Urinary bladder (tissue), 4 donors: Measurements from ENCODE around the gene RREB1. TPM values are rescaled to one million over a fixed set of nuclear protein-coding genes. Genes with fewer than 3 reads are reported as not detected.

Experiments used
- DNase-seq: peaks from one replicate; pipeline ENCODE4 v3.0.0-alpha.2; 2015; ENCODE audit errors: extremely low spot score
- H3K27ac ChIP-seq: one replicate; pipeline ENCODE4 v1.5.1; 2013; ENCODE audit warnings: low read depth, mild to moderate bottlenecking, moderate library complexity
- H3K36me3 ChIP-seq: one replicate; pipeline ENCODE4 v1.6.1; 2013; ENCODE audit warnings: mild to moderate bottlenecking, moderate library complexity; ENCODE audit not compliant: insufficient read depth
- H3K4me1 ChIP-seq: one replicate; pipeline ENCODE4 v1.6.1; 2013; ENCODE audit warnings: mild to moderate bottlenecking, moderate library complexity; ENCODE audit not compliant: insufficient read depth
- H3K4me3 ChIP-seq: one replicate; pipeline ENCODE4 v1.5.1; 2013; ENCODE audit warnings: low read depth, low read length
- WGBS: extraction: QIAGEN DNeasy Blood & Tissue Kit; methylation state at CpG from one replicate; pipeline ENCODE4 v1.1.7; 2013; 5-methylcytosine and 5-hydroxymethylcytosine counted together
- polyA plus RNA-seq: library from polyadenylated mRNA; stranded (reverse); fragments of 200-250 nt; gene quantifications from one replicate; pipeline ENCODE4 v1.2.3, GENCODE V29; 2013
- total RNA-seq: library from RNA; depleted of rRNA; stranded (reverse); fragments of >200 nt; gene quantifications from one replicate; pipeline ENCODE4 v1.2.3, GENCODE V29; 2014
- donor health status: healthy with polysubstance abuse.
- donor health status: healthy.

Gene RREB1
- total and polyA plus RNA-seq, 2 donors, result 10.8 to 25.9 TPM

DNA sequence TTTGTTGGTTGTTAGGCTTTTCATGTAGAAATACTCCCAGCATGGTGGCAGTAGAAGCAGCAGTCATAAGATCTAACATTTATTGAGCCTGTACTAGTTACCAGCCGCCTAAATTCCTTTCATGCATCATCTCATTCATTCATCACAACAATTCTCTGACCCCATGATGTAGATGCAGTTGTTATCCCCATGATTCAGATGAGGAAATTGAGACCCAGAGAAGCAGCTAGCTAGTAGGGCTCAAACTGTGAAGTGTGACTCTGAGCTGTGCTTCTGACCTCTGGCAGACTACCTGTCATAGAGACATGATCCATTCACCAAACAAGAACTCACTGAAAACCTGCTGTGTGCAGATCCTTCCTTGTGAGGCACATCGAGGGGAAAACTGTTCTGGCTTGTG is 16.9 kb downstream of the RREB1 start:
- Histone ChIP-seq H3K27ac (no peak overlapping the region), H3K4me3 (no peak overlapping the region), H3K4me1 (no peaks in the 10 kb centered on the region), H3K36me3 (no peaks in the 10 kb centered on the region)
- no peak for DNase-seq
- 47% methylated on average over 2 of the region's 2 CpGs for WGBS

DNA sequence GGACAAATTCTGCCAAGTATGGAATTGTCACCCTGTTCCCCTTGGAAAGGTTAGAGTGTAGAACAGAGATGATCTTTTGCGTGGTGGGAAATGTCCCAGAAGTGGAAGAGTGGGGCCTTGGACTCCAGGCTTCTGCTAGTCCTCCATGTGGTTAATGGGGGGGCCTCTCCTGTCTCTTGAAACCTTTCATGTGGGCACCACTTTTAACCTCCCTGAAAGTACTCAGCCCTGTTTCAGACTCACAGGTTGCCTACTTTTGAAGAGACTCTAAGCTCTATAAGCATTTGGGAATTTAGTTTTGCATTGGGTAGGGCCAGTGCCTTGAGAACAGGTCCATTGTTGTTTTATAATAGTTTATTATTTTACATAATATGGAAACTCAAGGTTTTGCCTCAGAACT is 17.5 kb downstream of the RREB1 start:
- H3K4me1 ChIP-seq, result no peaks in the 10 kb centered on the region
- no peaks in the 10 kb centered on the region for H3K36me3 ChIP-seq
- 100% methylated on average over 1 of the region's 1 CpG for WGBS
- DNase-seq, result no peak
- no peak overlapping the region for H3K27ac ChIP-seq
- no peak overlapping the region for H3K4me3 ChIP-seq

DNA sequence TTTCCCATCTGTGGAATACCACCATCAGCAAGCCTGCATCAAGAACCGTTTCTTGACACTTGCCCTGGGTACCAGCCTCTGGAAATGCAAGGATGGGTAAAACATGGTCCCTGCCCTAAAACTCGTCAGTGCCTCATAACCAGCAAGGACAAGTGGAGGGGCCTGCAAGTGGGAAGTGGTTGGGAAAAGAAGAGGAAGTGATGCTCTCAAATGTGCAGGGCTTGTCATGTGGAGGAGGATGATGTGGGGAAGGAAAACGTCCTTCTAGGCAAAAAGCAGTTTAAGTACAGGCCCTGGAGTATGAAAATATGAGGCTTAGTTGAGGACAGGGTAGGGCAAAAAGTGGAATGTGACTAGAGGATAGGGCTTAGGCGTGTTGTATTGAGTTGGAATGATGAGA is 19.0 kb downstream of the RREB1 start:
- no peak overlapping the region for H3K4me3 ChIP-seq
- no peaks in the 10 kb centered on the region for H3K4me1 ChIP-seq
- H3K36me3 ChIP-seq, result no peaks in the 10 kb centered on the region
- H3K27ac ChIP-seq, result no peak overlapping the region
- WGBS, result 77% methylated on average over 4 of the region's 4 CpGs
- DNase-seq, result no peak

DNA sequence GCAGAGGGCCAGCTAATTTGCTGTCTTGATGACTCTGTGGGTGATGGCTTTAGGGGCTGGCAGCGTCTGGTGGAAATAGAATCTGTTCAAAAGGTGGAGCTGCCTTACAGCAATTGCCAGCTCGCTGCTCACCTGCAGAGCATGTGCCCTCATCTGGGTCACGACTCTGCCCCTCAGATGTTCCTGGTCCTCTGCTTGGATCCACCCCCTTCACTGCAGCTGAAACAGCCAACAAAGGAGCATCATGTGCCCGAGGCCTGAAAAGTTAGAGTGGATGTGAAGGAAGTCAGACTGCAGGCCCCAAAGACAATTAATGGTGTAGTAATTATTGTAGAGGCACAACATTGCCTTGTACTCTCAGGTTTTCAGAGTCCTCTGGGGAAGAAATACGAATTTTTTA is 19.9 kb downstream of the RREB1 start:
- WGBS, result 78% methylated on average over 5 of the region's 5 CpGs
- Histone ChIP-seq H3K4me1 (no peaks in the 10 kb centered on the region), H3K27ac (no peak overlapping the region), H3K4me3 (no peak overlapping the region), H3K36me3 (no peaks in the 10 kb centered on the region)
- DNase-seq, result no peak

DNA sequence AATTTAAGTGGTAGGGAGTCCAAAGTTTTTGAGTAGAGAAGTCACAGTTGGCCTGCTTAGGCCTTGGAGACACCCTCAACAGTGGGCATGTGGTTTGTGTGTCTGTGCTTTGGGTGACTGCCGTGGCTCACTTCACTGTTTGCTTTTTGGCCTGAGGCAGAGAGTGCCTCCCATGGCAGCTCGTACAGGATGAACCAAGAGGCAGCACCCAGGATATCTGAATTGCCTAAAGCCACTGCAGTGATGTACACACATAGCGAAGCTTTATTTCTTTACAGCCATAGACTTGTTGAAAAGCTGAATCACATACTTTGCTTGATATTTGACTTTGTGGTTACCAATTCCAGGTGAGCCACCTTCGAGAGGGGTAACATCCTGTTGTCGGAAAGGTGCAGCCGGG is 21.6 kb downstream of the RREB1 start:
- H3K27ac ChIP-seq, result no peak overlapping the region
- no peak for DNase-seq
- no peaks in the 10 kb centered on the region for H3K36me3 ChIP-seq
- no peak overlapping the region for H3K4me3 ChIP-seq
- WGBS, result 78% methylated on average over 6 of the region's 6 CpGs
- H3K4me1 ChIP-seq, result no peaks in the 10 kb centered on the region

DNA sequence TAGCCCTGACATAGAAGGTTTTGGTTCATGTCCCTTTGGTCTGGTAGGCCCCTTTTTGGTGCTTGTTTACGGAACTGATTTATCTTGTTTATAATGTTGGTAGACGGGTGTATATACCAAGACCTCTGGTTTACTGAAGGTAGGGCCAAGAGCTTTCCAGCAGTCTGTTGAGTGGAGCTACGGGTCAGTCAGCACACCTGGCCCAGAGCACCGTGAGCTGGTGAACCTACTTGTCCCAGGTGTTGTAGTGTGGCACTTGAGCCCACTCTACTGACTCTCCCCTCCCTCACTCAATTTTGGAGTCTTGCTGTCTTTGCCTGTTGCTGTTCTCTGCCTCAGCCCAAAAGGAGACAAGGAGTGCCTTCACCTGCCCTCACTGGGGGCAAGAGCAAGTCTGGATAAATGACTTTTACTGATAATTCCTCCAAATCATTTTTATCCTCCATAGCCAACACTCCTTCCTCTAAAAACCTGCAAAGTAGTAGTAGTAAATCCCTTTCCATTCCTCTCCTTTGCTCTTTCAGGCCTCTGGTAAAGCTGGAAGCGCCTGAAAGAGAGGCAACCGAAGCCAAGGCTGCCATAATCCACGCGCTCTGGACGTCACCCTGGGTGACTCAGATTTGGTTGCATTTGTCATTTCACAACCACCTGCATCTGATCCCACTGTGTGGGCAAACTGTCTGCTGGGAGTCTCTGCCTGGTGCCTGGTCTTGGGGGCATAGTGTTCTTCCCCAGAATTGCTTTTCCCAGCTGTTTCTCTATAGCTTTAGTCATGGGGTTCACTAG is 22.2 kb downstream of the RREB1 start:
- no peak for DNase-seq
- H3K36me3 ChIP-seq, result no peaks in the 10 kb centered on the region
- 69% methylated on average over 9 of the region's 9 CpGs for WGBS
- no peak overlapping the region for H3K4me3 ChIP-seq
- no peaks in the 10 kb centered on the region for H3K4me1 ChIP-seq
- H3K27ac ChIP-seq, result no peak overlapping the region

DNA sequence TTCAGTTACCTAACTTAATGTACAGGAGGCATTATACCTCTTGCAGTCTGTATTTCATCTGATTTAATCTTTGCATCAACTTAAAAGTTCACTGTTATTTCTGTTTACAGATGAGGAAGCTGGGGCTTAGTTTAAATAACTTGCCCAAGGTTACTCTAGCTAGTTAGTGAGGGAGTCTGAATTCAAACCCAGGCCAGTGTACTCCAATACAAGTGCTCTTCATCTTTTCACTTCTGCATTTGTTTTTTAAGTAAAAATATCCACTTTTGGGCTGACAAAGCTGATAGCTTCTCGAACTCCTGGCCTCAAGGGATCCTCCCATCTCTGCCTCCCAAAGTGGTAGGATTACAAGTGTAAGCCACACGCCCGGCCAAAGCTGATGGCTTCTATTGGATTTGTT is 23.6 kb downstream of the RREB1 start:
- no peaks in the 10 kb centered on the region for H3K36me3 ChIP-seq
- no peak for DNase-seq
- H3K4me1 ChIP-seq, result no peaks in the 10 kb centered on the region
- no peak overlapping the region for H3K27ac ChIP-seq
- H3K4me3 ChIP-seq, result no peak overlapping the region
- 94% methylated on average over 3 of the region's 3 CpGs for whole genome bisulfite sequencing

DNA sequence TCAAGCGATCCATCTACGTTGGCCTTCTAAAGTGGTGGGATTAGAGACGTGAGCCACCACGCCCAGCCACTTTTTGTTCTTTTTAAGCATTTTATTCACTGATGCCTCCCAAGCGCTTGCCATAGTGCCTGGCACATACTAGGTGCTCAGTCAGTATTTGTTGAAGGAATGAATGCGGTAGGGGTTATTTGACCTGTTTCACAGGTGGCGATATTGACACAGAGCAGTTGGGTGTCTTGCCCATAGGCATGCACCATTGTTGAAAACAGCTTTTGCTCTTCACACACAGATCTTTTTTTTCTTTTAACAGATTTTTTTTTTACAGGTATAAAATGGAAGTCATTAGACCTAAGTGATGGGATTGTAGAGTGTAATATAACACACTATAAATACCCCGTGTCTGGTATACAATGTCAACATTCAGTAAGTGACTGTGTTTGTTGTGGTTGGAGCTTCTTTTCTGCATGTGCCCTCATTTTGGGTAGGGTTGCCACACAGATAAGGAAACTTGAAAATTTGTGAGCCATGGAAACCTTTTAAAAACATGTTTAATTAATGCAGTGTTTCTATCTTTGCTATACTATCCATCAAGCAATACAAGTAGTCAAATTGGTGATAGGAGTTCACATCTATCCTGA is 24.8 kb downstream of the RREB1 start:
- DNase-seq, result no peak
- Histone ChIP-seq H3K4me1 (no peaks in the 10 kb centered on the region), H3K27ac (no peak overlapping the region), H3K36me3 (no peaks in the 10 kb centered on the region), H3K4me3 (no peak overlapping the region)
- WGBS, result 93% methylated on average over 8 of the region's 8 CpGs

DNA sequence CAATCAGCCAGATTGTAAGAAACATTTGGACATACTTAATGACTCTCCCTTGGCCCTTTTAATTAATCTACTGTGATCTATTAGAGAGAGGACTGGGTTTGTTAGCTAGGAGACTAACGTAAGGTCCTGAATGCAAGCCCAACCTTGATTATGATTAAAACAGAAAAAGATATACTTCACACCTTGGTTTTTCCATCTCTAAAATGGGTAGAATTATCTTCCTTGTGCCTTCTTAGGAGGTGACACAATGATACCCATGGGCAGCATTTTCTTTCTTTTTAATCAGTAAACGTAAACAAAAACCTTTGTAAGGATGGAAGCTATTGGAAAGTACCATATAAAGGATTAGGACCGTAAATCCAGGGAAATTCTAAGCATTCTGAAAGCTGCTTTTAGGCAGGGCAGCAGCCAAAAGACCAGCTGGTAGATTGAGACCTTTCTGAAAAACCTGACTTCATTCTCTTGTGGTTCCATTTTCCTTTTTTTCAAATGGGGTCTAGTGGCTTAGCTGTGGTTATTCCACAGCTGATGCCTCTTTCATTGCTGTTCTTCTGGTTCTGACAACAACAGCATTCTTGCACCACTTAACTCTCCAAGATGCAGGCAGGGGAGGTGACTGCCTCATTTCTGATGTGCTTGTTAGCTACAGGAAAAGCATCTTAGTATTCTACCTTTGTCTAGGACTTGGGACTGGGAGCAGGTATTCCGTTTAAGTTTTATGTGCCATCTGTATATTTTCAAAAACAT is 27.4 kb downstream of the RREB1 start:
- H3K4me3 ChIP-seq, result no peak overlapping the region
- H3K36me3 ChIP-seq, result no peaks in the 10 kb centered on the region
- WGBS, result 75% methylated on average over 4 of the region's 4 CpGs
- H3K27ac ChIP-seq, result no peak overlapping the region
- no peak for DNase-seq
- H3K4me1 ChIP-seq, result no peaks in the 10 kb centered on the region

DNA sequence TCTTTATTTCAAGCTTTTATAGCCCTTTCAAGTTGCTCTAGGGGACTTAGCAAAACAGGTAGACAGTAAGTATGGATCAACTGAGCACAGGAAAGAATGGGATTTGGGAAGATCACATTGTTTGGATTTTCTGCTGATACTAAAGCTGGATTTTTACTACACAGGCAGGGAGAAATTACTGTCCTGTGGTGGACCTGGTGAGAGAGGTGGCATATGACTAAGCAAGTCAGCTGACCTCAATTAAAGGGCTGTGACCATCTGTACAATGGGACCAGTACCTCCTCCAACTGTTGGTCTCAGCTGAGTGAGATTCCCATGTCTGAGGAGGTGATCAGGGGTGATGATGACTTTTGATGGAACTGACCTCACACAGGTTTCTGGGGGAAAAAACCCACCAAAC is 28.0 kb downstream of the RREB1 start:
- Histone ChIP-seq H3K4me1 (no peaks in the 10 kb centered on the region), H3K27ac (no peak overlapping the region), H3K4me3 (no peak overlapping the region)

DNA sequence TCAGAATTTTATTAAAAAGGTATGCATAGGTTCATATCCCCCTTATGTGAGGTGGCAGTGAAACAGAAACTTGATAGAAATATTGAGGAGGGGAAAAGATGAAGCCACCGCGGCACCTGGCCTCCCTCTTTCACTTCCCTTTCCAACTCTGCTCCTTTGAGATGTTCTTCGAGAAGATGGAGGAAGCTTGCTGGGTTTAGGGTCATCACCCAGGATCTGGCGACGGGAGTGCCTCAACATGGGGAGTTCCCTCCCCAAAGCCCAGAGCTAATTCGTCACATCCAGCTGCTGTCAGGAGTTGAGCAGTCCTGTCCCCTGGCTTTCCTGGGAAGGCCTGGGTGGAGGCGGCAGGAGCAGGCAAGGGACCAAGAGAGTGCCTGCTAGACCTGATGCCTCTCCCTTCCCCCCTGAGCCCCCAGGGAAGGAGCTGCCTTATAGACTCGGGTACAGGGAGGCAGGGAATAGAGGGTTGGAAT is 29.1 kb downstream of the RREB1 start:
- Histone ChIP-seq H3K36me3 (no peaks in the 10 kb centered on the region), H3K4me3 (no peak overlapping the region), H3K4me1 (no peaks in the 10 kb centered on the region), H3K27ac (no peak overlapping the region)
- 74% methylated on average over 8 of the region's 8 CpGs for WGBS
- DNase-seq, result no peak

More for the DNA sequence above, 28.0 kb downstream of the RREB1 start:
- H3K36me3 ChIP-seq, result no peaks in the 10 kb centered on the region
- no peak for DNase-seq

DNA sequence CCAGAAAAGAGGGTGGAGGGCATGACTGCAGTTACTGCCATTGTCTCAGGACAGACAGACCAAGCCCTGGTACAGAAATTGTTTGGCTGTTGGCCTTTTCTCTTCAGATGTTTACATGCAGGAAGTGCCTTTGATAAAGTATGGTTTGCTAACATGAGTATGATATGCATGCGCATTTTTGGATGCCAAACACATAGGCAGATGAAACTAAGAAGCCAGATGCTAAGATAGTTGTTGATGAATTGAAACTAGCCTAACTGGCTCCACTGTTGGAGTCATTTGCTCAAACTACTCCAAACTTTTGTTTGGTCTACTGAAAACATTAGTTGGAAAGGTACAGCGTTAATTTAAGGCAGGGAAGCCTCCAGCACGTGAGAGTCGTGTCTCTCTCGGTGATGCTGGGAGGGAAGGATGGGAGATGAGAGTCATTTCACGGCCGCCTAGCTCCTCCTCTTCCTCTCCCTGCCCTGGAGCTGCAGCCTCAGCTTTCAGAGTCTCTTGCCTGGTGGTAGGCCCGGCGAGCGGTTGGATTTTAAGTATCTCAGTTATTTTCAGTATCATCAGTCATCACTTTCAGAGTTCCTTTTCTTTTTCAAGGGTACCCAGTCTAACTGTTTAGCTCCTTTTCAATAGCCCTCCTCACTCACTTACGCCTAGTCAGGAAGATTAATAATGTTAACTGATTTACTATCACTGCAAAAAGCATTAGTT is 29.7 kb downstream of the RREB1 start:
- H3K27ac ChIP-seq, result peak overlapping the region; percentile 40
- H3K4me3 ChIP-seq, result no peak overlapping the region
- 15% methylated on average over 11 of the region's 11 CpGs for WGBS
- H3K4me1 ChIP-seq, result no peaks in the 10 kb centered on the region
- no peak for DNase-seq
- no peaks in the 10 kb centered on the region for H3K36me3 ChIP-seq

DNA sequence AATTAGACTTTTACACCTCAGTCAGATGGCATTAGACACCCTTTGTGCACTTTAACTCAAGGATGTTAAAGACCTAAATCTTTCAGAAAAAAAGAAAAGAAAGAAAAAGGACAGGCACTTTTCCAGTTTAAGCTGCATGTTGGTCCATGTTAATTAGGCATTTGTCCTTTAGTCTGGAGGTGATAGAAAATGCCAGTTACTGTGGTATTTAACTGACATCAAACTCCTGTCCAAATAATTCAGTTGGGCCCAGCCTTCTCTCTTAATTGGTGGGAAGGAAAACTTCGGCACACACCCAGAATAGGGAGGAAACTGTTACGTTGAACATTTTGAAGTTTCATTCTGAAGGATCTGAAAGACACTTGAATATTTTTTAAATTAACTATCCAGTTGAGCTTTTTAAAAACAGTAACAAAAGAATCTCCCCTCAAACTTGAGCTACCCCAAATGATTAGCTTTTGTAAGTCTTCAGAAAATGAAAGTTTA is 30.3 kb downstream of the RREB1 start:
- no peak for DNase-seq
- Histone ChIP-seq H3K4me1 (no peaks in the 10 kb centered on the region), H3K36me3 (no peaks in the 10 kb centered on the region), H3K27ac (no peak overlapping the region), H3K4me3 (no peak overlapping the region)
- 63% methylated on average over 2 of the region's 2 CpGs for WGBS
